ENCODE results near the gene SCAF4.

The SCAF4 gene

GRCh38 chr21:31677047-31677446 is 54.9 kb downstream of the SCAF4 start:
- Histone ChIP-seq H4K20me1 (ENCODE audit: insufficient read depth) (no peaks in the 10 kb centered on the region), H3K79me2 (ENCODE audit: insufficient read depth, low read depth) (no peaks in the 10 kb centered on the region), H3K27me3 (ENCODE audit: insufficient read depth, low read depth) (no peaks in the 10 kb centered on the region), H3K4me3 (IDR thresholded peaks at IDR 0.05; ENCODE audit: insufficient read depth, low read depth, low read length) (no peak overlapping the region), H3K9ac (no peak overlapping the region), H2AFZ (ENCODE audit: low read depth) (no peak overlapping the region), H3K4me1 (ENCODE audit: low read depth, poor library complexity, severe bottlenecking) (no peaks in the 10 kb centered on the region), H3K27ac (no peak overlapping the region), H3K4me2 (no peak overlapping the region), H3K36me3 (ENCODE audit: insufficient read depth) (no peaks in the 10 kb centered on the region)
- TF ChIP-seq CTCF (conservative IDR thresholded peaks at IDR 0.05; ENCODE audit: low read depth, low read length), result no peak

- H3K9ac ChIP-seq, result no peak overlapping the region
- H3K79me2 ChIP-seq (ENCODE audit: insufficient read depth, low read depth), result no peaks in the 10 kb centered on the region
- no peaks in the 10 kb centered on the region for H3K27me3 ChIP-seq (ENCODE audit: insufficient read depth, low read depth)
- H3K4me2 ChIP-seq, result no peak overlapping the region
- no peaks in the 10 kb centered on the region for H4K20me1 ChIP-seq (ENCODE audit: insufficient read depth)
- H3K27ac ChIP-seq, result no peak overlapping the region
- TF ChIP-seq CTCF (conservative IDR thresholded peaks at IDR 0.05; ENCODE audit: low read depth, low read length), result no peak
- no peak overlapping the region for H2AFZ ChIP-seq (ENCODE audit: low read depth)
- no peaks in the 10 kb centered on the region for H3K4me1 ChIP-seq (ENCODE audit: low read depth, poor library complexity, severe bottlenecking)
- no peaks in the 10 kb centered on the region for H3K36me3 ChIP-seq (ENCODE audit: insufficient read depth)
- H3K4me3 ChIP-seq (IDR thresholded peaks at IDR 0.05; ENCODE audit: insufficient read depth, low read depth, low read length), result no peak overlapping the region
These were observed 56.0 kb downstream of the SCAF4 start for GRCh38 chr21:31675960-31676359.

DNA sequence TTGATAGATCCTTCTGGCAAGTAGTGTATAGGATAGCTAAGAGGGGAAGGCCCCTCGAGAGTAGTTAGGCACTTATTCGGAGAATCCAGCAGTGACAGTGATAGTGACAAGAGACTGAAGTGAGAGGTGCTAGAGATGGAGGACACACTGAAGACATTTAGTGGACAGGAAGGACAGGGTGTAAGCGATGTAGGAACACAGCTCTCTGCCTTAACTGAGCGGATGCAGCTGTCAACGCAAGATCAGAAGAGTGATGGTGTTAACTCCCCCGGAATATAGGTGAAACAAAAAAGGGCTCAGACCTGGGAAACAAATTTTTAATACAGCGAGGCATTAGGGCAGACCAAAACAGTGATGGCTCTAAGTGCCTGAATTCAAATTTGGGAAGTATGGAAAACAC is 56.6 kb downstream of the SCAF4 start:
- Histone ChIP-seq H3K4me1 (ENCODE audit: low read depth, poor library complexity, severe bottlenecking) (no peaks in the 10 kb centered on the region), H2AFZ (ENCODE audit: low read depth) (no peak overlapping the region), H3K4me2 (no peak overlapping the region), H4K20me1 (ENCODE audit: insufficient read depth) (no peaks in the 10 kb centered on the region), H3K79me2 (ENCODE audit: insufficient read depth, low read depth) (no peaks in the 10 kb centered on the region), H3K27ac (no peak overlapping the region), H3K4me3 (IDR thresholded peaks at IDR 0.05; ENCODE audit: insufficient read depth, low read depth, low read length) (no peak overlapping the region), H3K27me3 (ENCODE audit: insufficient read depth, low read depth) (no peaks in the 10 kb centered on the region), H3K9ac (no peak overlapping the region), H3K36me3 (ENCODE audit: insufficient read depth) (no peaks in the 10 kb centered on the region)
- no peak for TF ChIP-seq CTCF (conservative IDR thresholded peaks at IDR 0.05; ENCODE audit: low read depth, low read length)

DNA sequence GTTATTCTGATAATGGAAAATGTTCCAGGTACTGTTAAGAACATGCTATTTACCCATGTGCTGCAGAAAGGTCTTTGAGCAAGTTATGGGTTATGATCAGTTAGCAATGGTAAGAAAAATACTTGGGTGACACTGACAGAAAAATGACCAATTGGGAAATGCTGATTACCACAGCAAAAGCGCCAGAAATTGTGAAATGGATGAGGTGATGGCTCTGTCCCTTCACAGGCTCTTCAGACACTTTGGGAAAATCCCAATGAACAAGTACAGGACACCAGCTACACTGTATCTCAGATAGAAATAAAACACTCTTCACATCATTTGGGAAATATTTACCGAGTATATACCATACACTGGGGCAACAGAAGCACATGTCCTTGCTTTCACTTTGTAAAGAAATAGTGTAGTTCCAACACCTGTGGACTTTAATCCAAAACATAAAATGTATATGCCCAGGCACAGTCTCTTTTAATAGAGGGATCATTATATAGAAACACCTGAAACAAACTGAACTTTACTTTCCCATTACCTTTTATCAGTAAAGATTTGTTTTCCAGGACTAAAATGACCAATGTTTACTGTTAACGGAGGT is 58.5 kb downstream of the SCAF4 start:
- Histone ChIP-seq H3K4me2 (no peak overlapping the region), H3K79me2 (ENCODE audit: insufficient read depth, low read depth) (no peaks in the 10 kb centered on the region), H4K20me1 (ENCODE audit: insufficient read depth) (0 out of 2 replicates have a peak, but pooled peaks cover 2% of the 10 kb centered on the region), H3K4me1 (ENCODE audit: low read depth, poor library complexity, severe bottlenecking) (no peaks in the 10 kb centered on the region), H3K27ac (no peak overlapping the region), H3K36me3 (ENCODE audit: insufficient read depth) (peaks cover 9% of the 10 kb centered on the region; the same call in 1 of the 2 replicates), H3K9ac (no peak overlapping the region), H3K27me3 (ENCODE audit: insufficient read depth, low read depth) (no peaks in the 10 kb centered on the region), H3K4me3 (IDR thresholded peaks at IDR 0.05; ENCODE audit: insufficient read depth, low read depth, low read length) (no peak overlapping the region), H2AFZ (ENCODE audit: low read depth) (no peak overlapping the region)
- no peak for TF ChIP-seq CTCF (conservative IDR thresholded peaks at IDR 0.05; ENCODE audit: low read depth, low read length)

All from KMS-11 (cell line).